Esophagus muscularis mucosa (tissue), 4 donors: ENCODE results near the gene EDEM3. TPM values are rescaled to one million over a fixed set of nuclear protein-coding genes. Genes with fewer than 3 reads are reported as not detected.
"Not testable (repeated sequence)": the region's sequence is repeated elsewhere in the genome, so short reads cannot be mapped to it uniquely, and the experiment has no call there.

Experiments
- DNase-seq: peaks from one replicate; pipeline ENCODE4 v3.0.0-alpha.2; 2017; ENCODE audit errors: extremely low spot score
- H3K27ac ChIP-seq, 4 donors: fragments of 200-600 bp; sonication (generic); replicated peaks in 1 of 4; 1 replicate in 3 of 4; 2 replicates in 1 of 4; pipeline ENCODE4 v1.5.1; 2016 to 2019; ENCODE audit warnings: mild to moderate bottlenecking in 1 of 4
- H3K27me3 ChIP-seq, 4 donors: fragments of 200-600 bp; sonication (generic); one replicate each; pipeline versions ENCODE4 v1.5.1 to v1.6.0; 2016 to 2019
- H3K36me3 ChIP-seq, 4 donors: fragments of 200-600 bp; sonication (generic); one replicate each; pipeline ENCODE4 v1.5.1; 2016 to 2019
- H3K4me1 ChIP-seq, 4 donors: fragments of 200-600 bp; sonication (generic); one replicate each; pipeline ENCODE4 v1.5.1; 2016 to 2019
- H3K4me3 ChIP-seq, 4 donors: fragments of 200-600 bp; sonication (generic); 1 replicate in 2 of 4; 2 replicates in 2 of 4; pipeline ENCODE4 v1.5.1; 2016 to 2019; ENCODE audit warnings: mild to moderate bottlenecking in 4 of 4, moderate library complexity in 1 of 4
- H3K9me3 ChIP-seq, 4 donors: fragments of 200-600 bp; sonication (generic); 1 replicate in 3 of 4; 2 replicates in 1 of 4; pipeline ENCODE4 v1.5.1; 2016 to 2019
- CTCF ChIP-seq, 3 experiments: fragments of 200-600 bp in 2 of 3; fragments of 450-650 bp in 1 of 3; sonication (generic) in 2 of 3; IDR thresholded peaks; one replicate each; pipeline ENCODE4 v1.5.1; 2017 to 2019; ENCODE audit warnings: antibody characterized with exemption in 3 of 3, mild to moderate bottlenecking in 2 of 3, moderate library complexity in 1 of 3
- EP300 ChIP-seq: sonication (generic); formaldehyde crosslinking; IDR thresholded peaks from one replicate; pipeline ENCODE4 v1.6.1; 2017; ENCODE audit warnings: antibody characterized with exemption
- POLR2A ChIP-seq: fragments of 450-650 bp; IDR thresholded peaks from one replicate; pipeline ENCODE4 v1.6.1; 2017; ENCODE audit warnings: antibody characterized with exemption, moderate library complexity, mild to moderate bottlenecking, low read depth
- POLR2AphosphoS5 ChIP-seq, 2 donors: sonication (generic); formaldehyde crosslinking; IDR thresholded peaks; one replicate each; pipeline ENCODE4 v1.6.1; 2017; ENCODE audit warnings: antibody characterized with exemption in 2 of 2
- WGBS: methylation state at CpG from one replicate; pipeline ENCODE4 v1.1.5; 2018; 5-methylcytosine and 5-hydroxymethylcytosine counted together
- intact Hi-C: fragments of 100-400 bp; cut with DNase I; formaldehyde crosslinking; loops from one replicate; pipeline ENCODE4 v1.15.1; 2023
- total RNA-seq, 4 donors: library from RNA; depleted of rRNA; stranded (reverse); fragments of >200 nt; gene quantifications; one replicate each; pipeline versions ENCODE4 v1.1.0 to v1.2.1, GENCODE V29; 2016

Gene EDEM3
- total RNA-seq, 4 donors from 2014 or later, result 28.7 to 36.1 (median 29.4) TPM

GRCh38 chr1:184682956-184683355 lies 71.7 kb downstream of the EDEM3 start:
- no peak overlapping the region for H3K4me3 ChIP-seq
- no peak for DNase-seq
- TF ChIP-seq POLR2A (no peak), POLR2AphosphoS5 (IDR thresholded peaks at IDR 0.05) (no peak), EP300 (no peak), CTCF (IDR thresholded peaks at IDR 0.05) (no peak)
- no peaks in the 10 kb centered on the region for H3K36me3 ChIP-seq
- intact Hi-C loops, result no loop called here
- WGBS, result 93% methylated on average over 3 of the region's 3 CpGs
- H3K27ac ChIP-seq, result no peak overlapping the region
- no peaks in the 10 kb centered on the region for H3K27me3 ChIP-seq
- H3K4me1 ChIP-seq, result peaks cover 0 to 4% (median 0%) of the 10 kb centered on the region in 4 donors
- H3K9me3 ChIP-seq, result peaks cover 0 to 21% (median 14%) of the 10 kb centered on the region in 4 donors

- H3K4me3 ChIP-seq, H3K4me1 ChIP-seq, DNase-seq, intact Hi-C loops, H3K27ac ChIP-seq, H3K27me3 ChIP-seq, H3K36me3 ChIP-seq: not testable (repeated sequence)
- 98% methylated on average over 5 of the region's 5 CpGs for WGBS
- H3K9me3 ChIP-seq, result peaks cover 0 to 21% (median 14%) of the 10 kb centered on the region in 4 donors
Measured at GRCh38 chr1:184680611-184681225, 73.9 kb downstream of the EDEM3 start.

DNA sequence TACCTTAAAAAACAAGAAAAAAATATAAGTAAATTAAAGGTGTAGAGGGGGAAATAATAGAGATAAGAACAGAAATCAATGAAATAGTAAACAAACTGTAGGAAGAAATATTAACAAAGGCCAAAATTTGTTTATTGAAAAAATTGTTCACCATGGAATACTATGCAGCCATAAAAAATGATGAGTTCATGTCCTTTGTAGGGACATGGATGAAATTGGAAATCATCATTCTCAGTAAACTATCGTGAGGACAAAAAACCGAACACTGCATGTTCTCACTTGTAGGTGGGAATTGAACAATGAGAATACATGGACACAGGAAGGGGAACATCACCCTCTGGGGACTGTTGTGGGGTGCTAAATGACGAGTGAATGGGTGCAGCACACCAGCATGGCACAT lies 75.2 kb downstream of the EDEM3 start:
- DNase-seq, H3K27me3 ChIP-seq, H3K27ac ChIP-seq, H3K36me3 ChIP-seq, intact Hi-C loops, H3K4me3 ChIP-seq, H3K4me1 ChIP-seq: not testable (repeated sequence)
- WGBS, result 79% methylated on average over 3 of the region's 3 CpGs
- peaks cover 0 to 21% (median 14%) of the 10 kb centered on the region in 4 donors for H3K9me3 ChIP-seq

DNA sequence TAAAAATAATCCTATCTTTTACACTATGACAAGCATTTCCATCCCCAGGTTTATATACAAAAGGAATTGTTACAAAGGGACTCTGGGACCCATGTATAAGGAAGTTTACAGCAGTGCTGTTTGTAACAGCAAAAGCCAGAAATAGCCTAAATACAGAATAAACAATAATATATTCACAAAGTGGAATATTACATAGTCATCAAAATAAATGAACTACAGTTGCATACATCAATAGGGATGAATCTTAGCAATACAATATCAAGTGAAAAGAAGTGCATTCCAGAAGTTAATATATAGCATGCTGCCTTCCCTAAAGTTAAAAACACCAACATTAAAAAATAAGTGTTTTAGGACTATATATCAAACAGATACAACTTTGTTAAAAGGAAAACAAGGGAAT lies 77.3 kb downstream of the EDEM3 start:
- no peaks in the 10 kb centered on the region for H3K36me3 ChIP-seq
- H3K27ac ChIP-seq, result no peak overlapping the region
- intact Hi-C loops, result no loop called here
- H3K9me3 ChIP-seq, result peaks cover 0 to 20% (median 14%) of the 10 kb centered on the region in 4 donors
- no peak for TF ChIP-seq EP300
- no peak for TF ChIP-seq CTCF (IDR thresholded peaks at IDR 0.05)
- TF ChIP-seq POLR2A, result no peak
- TF ChIP-seq POLR2AphosphoS5 (IDR thresholded peaks at IDR 0.05), result no peak
- H3K4me3 ChIP-seq, result no peak overlapping the region
- H3K4me1 ChIP-seq, result no peaks in the 10 kb centered on the region
- DNase-seq, result no peak
- no peaks in the 10 kb centered on the region for H3K27me3 ChIP-seq

- DNase-seq, result no peak
- no peaks in the 10 kb centered on the region for H3K36me3 ChIP-seq
- H3K27ac ChIP-seq, result no peak overlapping the region
- TF ChIP-seq EP300, result no peak
- no peak for TF ChIP-seq POLR2AphosphoS5 (IDR thresholded peaks at IDR 0.05)
- no peak for TF ChIP-seq CTCF (IDR thresholded peaks at IDR 0.05)
- TF ChIP-seq POLR2A, result no peak
- H3K9me3 ChIP-seq, result no peaks in the 10 kb centered on the region
- no peaks in the 10 kb centered on the region for H3K27me3 ChIP-seq
- no peak overlapping the region for H3K4me3 ChIP-seq
- 83% methylated on average over 9 of the region's 9 CpGs for WGBS
- H3K4me1 ChIP-seq, result no peaks in the 10 kb centered on the region
- intact Hi-C loops, result no loop called here
Measured at GRCh38 chr1:184673305-184673704, 81.4 kb downstream of the EDEM3 start.

- no peak for TF ChIP-seq POLR2A
- no peak for TF ChIP-seq EP300
- Histone ChIP-seq H3K27me3 (no peaks in the 10 kb centered on the region), H3K36me3 (no peaks in the 10 kb centered on the region), H3K4me1 (no peaks in the 10 kb centered on the region), H3K9me3 (no peaks in the 10 kb centered on the region), H3K4me3 (no peak overlapping the region), H3K27ac (no peak overlapping the region)
- intact Hi-C loops, result no loop called here
- WGBS, result 62% methylated on average over 9 of the region's 9 CpGs
- DNase-seq, result no peak
Measured at GRCh38 chr1:184672013-184672726, 82.5 kb downstream of the EDEM3 start.
